Measurements from ENCODE around the gene ITPKC.

ITPKC gene

GRCh38 chr19:40716482-40717324, at the start of gene ITPKC, which contains the start of gene COQ8B:
ITPKC (plus strand) TSS chr19:40717112; CDS start chr19:40717136, 24 bp downstream.
COQ8B (minus strand) TSS chr19:40716886; CDS start chr19:40714632, 2,254 bp downstream.
- peak within 1 kb of the TSS; percentile 65 for H3K4me3 ChIP-seq (ENCODE audit: low read length)
- no peak for TF ChIP-seq CTCF (conservative IDR thresholded peaks at IDR 0.05; ENCODE audit: low read depth, low read length)
- peak; percentile 87 for DNase-seq (ENCODE audit: low read depth)

GRCh38 chr19:40667602-40668001, 49.3 kb upstream of the ITPKC start:
- H3K4me3 ChIP-seq (ENCODE audit: low read length) = no peak overlapping the region
- no peak for DNase-seq (ENCODE audit: low read depth)
- no peak for TF ChIP-seq CTCF (conservative IDR thresholded peaks at IDR 0.05; ENCODE audit: low read depth, low read length)

GRCh38 chr19:40668991-40669614, 47.8 kb upstream of the ITPKC start:
- no peak overlapping the region for H3K4me3 ChIP-seq (ENCODE audit: low read length)
- TF ChIP-seq CTCF (conservative IDR thresholded peaks at IDR 0.05; ENCODE audit: low read depth, low read length) = no peak
- no peak for DNase-seq (ENCODE audit: low read depth)

- TF ChIP-seq CTCF (conservative IDR thresholded peaks at IDR 0.05; ENCODE audit: low read depth, low read length) = no peak
- H3K4me3 ChIP-seq (ENCODE audit: low read length) = no peak overlapping the region
- no peak for DNase-seq (ENCODE audit: low read depth)
Observed at GRCh38 chr19:40671404-40671803, 45.5 kb upstream of the ITPKC start.

- DNase-seq (ENCODE audit: low read depth) = no peak
- H3K4me3 ChIP-seq (ENCODE audit: low read length) = no peak overlapping the region
- no peak for TF ChIP-seq CTCF (conservative IDR thresholded peaks at IDR 0.05; ENCODE audit: low read depth, low read length)
Observed at GRCh38 chr19:40672038-40672437, 44.9 kb upstream of the ITPKC start.

- DNase-seq (ENCODE audit: low read depth) = no peak
- no peak overlapping the region for H3K4me3 ChIP-seq (ENCODE audit: low read length)
- no peak for TF ChIP-seq CTCF (conservative IDR thresholded peaks at IDR 0.05; ENCODE audit: low read depth, low read length)
Observed at GRCh38 chr19:40672573-40673299, 44.2 kb upstream of the ITPKC start.
